GM10266 (cell line): ENCODE results near the gene FAM168B.

Experiments
- DNase-seq: peaks from one replicate; pipeline ENCODE4 v3.0.0; 2012; ENCODE audit errors: extremely low spot score
- CTCF ChIP-seq: IDR thresholded peaks from 2 replicates; pipeline ENCODE4 v1.5.1; 2012; ENCODE audit warnings: mild to moderate bottlenecking, low read depth; ENCODE audit not compliant: control insufficient read depth, insufficient read depth; ENCODE audit errors: missing control alignments

Gene FAM168B

GRCh38 chr2:131033786-131034121, 59.5 kb downstream of the FAM168B start:
- DNase-seq, result no peak
- TF ChIP-seq CTCF, result no peak

GRCh38 chr2:131032393-131032836, 60.8 kb downstream of the FAM168B start:
- no peak for DNase-seq
- no peak for TF ChIP-seq CTCF

GRCh38 chr2:131031875-131032274, 61.4 kb downstream of the FAM168B start:
- TF ChIP-seq CTCF, result no peak
- DNase-seq, result no peak

- no peak for TF ChIP-seq CTCF
- DNase-seq, result no peak
Observed at GRCh38 chr2:131031431-131031841, 61.8 kb downstream of the FAM168B start.

- DNase-seq, result no peak
Observed at GRCh38 chr2:131030478-131030971, 62.7 kb downstream of the FAM168B start.

GRCh38 chr2:131029812-131030211, 63.4 kb downstream of the FAM168B start:
- DNase-seq, result no peak
- no peak for TF ChIP-seq CTCF

More at GRCh38 chr2:131030478-131030971, 62.7 kb downstream of the FAM168B start:
- no peak for TF ChIP-seq CTCF

- TF ChIP-seq CTCF, result no peak
- DNase-seq, result no peak
Observed at GRCh38 chr2:131027566-131028528, 65.4 kb downstream of the FAM168B start.
